K562 (cell line): Measurements from ENCODE around the gene NPHP3. TPM values are rescaled to one million over a fixed set of nuclear protein-coding genes. Genes with fewer than 3 reads are reported as not detected.

Experiments
- ATAC-seq: fragments of 200-7000 bp; cut with Tn5 transposase; 3 replicates; pipeline ENCODE4 v1.9.1; 2020; ENCODE audit warnings: moderate library complexity
- BruUV-seq: library from RNA; stranded (reverse); fragments of 400-500 nt; replicated peaks from 2 replicates; lab custom pipeline; 2021; lab: Mats Ljungman, UMichigan
- CTCF ChIA-PET: fragments of 300-600 bp; formaldehyde crosslinking; extraction: SDS; loops from one replicate; lab custom pipeline; 2021; ENCODE audit warnings: low intra/inter-chr PET ratio; lab: Yijun Ruan, JAX
- POLR2A ChIA-PET: fragments of 300-600, 350-650 bp; sonication (Branson Sonifier 250); formaldehyde crosslinking; extraction: SDS; loops from one replicate; lab custom pipeline; 2021; ENCODE audit warnings: antibody characterized with exemption, inconsistent platforms; lab: Yijun Ruan, JAX
- DNase-seq, 4 experiments: peaks; one replicate each; pipeline versions ENCODE4 v3.0.0 to v3.0.0-alpha.2; 2011 to 2018; ENCODE audit warnings: low spot score in 3 of 4, mixed read lengths in 3 of 4; ENCODE audit errors: extremely low read depth in 1 of 4
- FAIRE-seq: peaks from 2 replicates; lab custom pipeline; 2011; peaks lifted over from hg19 to GRCh38; lab: Jason Lieb, UNC
- H2AFZ ChIP-seq: 2 replicates; pipeline ENCODE4 v1.6.0; 2011; ENCODE audit warnings: low read depth, low read length, control low read depth, inconsistent platforms
- H3K27ac ChIP-seq: fragments of 200-600 bp; 3 replicates; pipeline ENCODE4 v1.8.0; 2011; ENCODE audit warnings: low read depth, mild to moderate bottlenecking, control low read depth, inconsistent platforms, low read length, moderate library complexity, mixed read lengths; ENCODE audit errors: extremely low read depth
- H3K27me3 ChIP-seq, 2 experiments: fragments of 300-600 bp in 1 of 2; 2 replicates in 1 of 2; 3 replicates in 1 of 2; pipeline versions ENCODE4 v1.6.0 to v1.8.0; 2011; ENCODE audit warnings: inconsistent platforms in 2 of 2, low read length in 2 of 2, mild to moderate bottlenecking in 1 of 2, mixed read lengths in 1 of 2, moderate library complexity in 1 of 2; ENCODE audit not compliant: control insufficient read depth in 2 of 2, insufficient read depth in 2 of 2
- H3K36me3 ChIP-seq: fragments of 300-600 bp; 3 replicates; pipeline ENCODE4 v1.8.0; 2011; ENCODE audit warnings: mild to moderate bottlenecking, low read length, inconsistent platforms; ENCODE audit not compliant: control insufficient read depth, insufficient read depth
- H3K4me1 ChIP-seq, 2 experiments: fragments of 200-600 bp in 1 of 2; replicated peaks in 1 of 2; 2 replicates in 1 of 2; 3 replicates in 1 of 2; pipeline versions ENCODE4 v1.5.1 to v1.8.0; 2011; ENCODE audit warnings: inconsistent platforms in 2 of 2, low read length in 2 of 2, mild to moderate bottlenecking in 1 of 2, mixed read lengths in 1 of 2, moderate library complexity in 1 of 2; ENCODE audit not compliant: control insufficient read depth in 2 of 2, insufficient read depth in 2 of 2
- H3K4me2 ChIP-seq: 2 replicates; pipeline ENCODE4 v1.6.1; 2011; ENCODE audit warnings: low read length, control low read depth, inconsistent platforms, mixed read lengths; ENCODE audit not compliant: insufficient read depth
- H3K4me3 ChIP-seq: fragments of 200-600 bp; sonication (generic), shearing (Covaris generic); 2 replicates; pipeline ENCODE4 v1.5.1; 2016; ENCODE audit warnings: control low read depth, inconsistent platforms
- H3K79me2 ChIP-seq: fragments of 200-600 bp; 3 replicates; pipeline ENCODE4 v1.8.0; 2011; ENCODE audit warnings: low read length, inconsistent platforms; ENCODE audit not compliant: control insufficient read depth, insufficient read depth
- H3K9ac ChIP-seq, 2 experiments: 2 replicates each; pipeline versions ENCODE4 v1.6.0 to v1.6.1; 2011; ENCODE audit warnings: low read depth in 2 of 2, low read length in 2 of 2, control low read depth in 1 of 2, inconsistent platforms in 1 of 2, mild to moderate bottlenecking in 1 of 2, mixed read lengths in 1 of 2; ENCODE audit not compliant: insufficient read depth in 1 of 2
- H3K9me1 ChIP-seq: one replicate; pipeline ENCODE4 v1.6.0; 2011; ENCODE audit warnings: inconsistent platforms, mild to moderate bottlenecking, low read length, moderate library complexity; ENCODE audit not compliant: control insufficient read depth, insufficient read depth
- H3K9me3 ChIP-seq: replicated peaks from 2 replicates; pipeline ENCODE4 v1.5.1; 2011; ENCODE audit warnings: low read depth, low read length, inconsistent platforms; ENCODE audit not compliant: control insufficient read depth, insufficient read depth
- H4K20me1 ChIP-seq: replicated peaks from 2 replicates; pipeline ENCODE4 v1.6.1; 2011; ENCODE audit warnings: low read length, inconsistent platforms, mixed read lengths; ENCODE audit not compliant: control insufficient read depth, insufficient read depth
- CBX3 ChIP-seq, 2 experiments: IDR thresholded peaks; 1 replicate in 1 of 2; 2 replicates in 1 of 2; pipeline ENCODE4 v1.6.1; 2012; ENCODE audit warnings: inconsistent platforms in 2 of 2, low read length in 2 of 2, borderline replicate concordance in 1 of 2, control low read depth in 1 of 2
- CEBPG ChIP-seq, 3 experiments: fragments of 200-800 bp in 1 of 3; sonication (Bioruptor generic) in 1 of 3; sonication (generic) in 1 of 3; formaldehyde crosslinking in 1 of 3; IDR thresholded peaks in 2 of 3; conservative IDR thresholded peaks in 1 of 3; 2 replicates each; pipeline versions ENCODE4 v1.6.1 to v1.8.0; 2016 to 2022; ENCODE audit warnings: missing compliant biosample characterization in 2 of 3, missing genetic modification characterization in 2 of 3, mild to moderate bottlenecking in 1 of 3, missing genetic modification reagents in 1 of 3
- CREBBP ChIP-seq: IDR thresholded peaks from one replicate; pipeline ENCODE4 v1.6.1; 2012; ENCODE audit warnings: low read depth, mild to moderate bottlenecking, control low read depth, inconsistent platforms, low read length
- CTCF ChIP-seq, 3 experiments: IDR thresholded peaks in 2 of 3; conservative IDR thresholded peaks in 1 of 3; 2 replicates each; pipeline ENCODE4 v1.5.1; 2011 to 2012; ENCODE audit warnings: low read length in 3 of 3, mild to moderate bottlenecking in 3 of 3, control low read depth in 2 of 3, improper control_type of control experiment in 1 of 3, inconsistent platforms in 1 of 3, low read depth in 1 of 3, mixed read lengths in 1 of 3, moderate library complexity in 1 of 3; ENCODE audit not compliant: insufficient read depth in 2 of 3
- FOXK1 ChIP-seq: sonication (generic); formaldehyde crosslinking; IDR thresholded peaks from 2 replicates; pipeline ENCODE4 v1.8.0; 2022; ENCODE audit warnings: missing genetic modification reagents, mild to moderate bottlenecking, borderline replicate concordance
- LCOR ChIP-seq: sonication (generic); formaldehyde crosslinking; IDR thresholded peaks from 2 replicates; pipeline ENCODE4 v1.8.0; 2022; ENCODE audit warnings: mild to moderate bottlenecking, missing genetic modification reagents
- NFIC ChIP-seq: fragments of 450-650 bp; IDR thresholded peaks from 2 replicates; pipeline ENCODE4 v1.6.1; 2017; ENCODE audit warnings: mild to moderate bottlenecking, inconsistent platforms
- SIX5 ChIP-seq, 2 experiments: IDR thresholded peaks; 2 replicates each; pipeline ENCODE4 v1.6.1; 2011; ENCODE audit warnings: low read length in 2 of 2, borderline replicate concordance in 1 of 2, low read depth in 1 of 2, mild to moderate bottlenecking in 1 of 2, moderate library complexity in 1 of 2; ENCODE audit not compliant: insufficient read depth in 1 of 2
- in situ Hi-C: fragments of 300-500 bp; cut with MboI; formaldehyde crosslinking; loops from 4 replicates; pipeline ENCODE4 v1.15.0; 2018; ENCODE audit warnings: inconsistent platforms, mixed read lengths
- intact Hi-C: fragments of 100-400 bp; cut with micrococcal nuclease; formaldehyde crosslinking; loops from 2 replicates; pipeline ENCODE4 v1.14.2; 2022
- polyA plus RNA-seq, 8 experiments: library from polyadenylated mRNA; depleted of rRNA in 4 of 8; stranded (reverse) in 5 of 8; unstranded in 3 of 8; fragments of >200 nt; fragmentation: Nextera tagmentation in 2 of 8; fragmentation: Illumina TruSeq in 1 of 8; extraction: Ambion mirVana in 2 of 8; extraction: Trizol in 1 of 8; gene quantifications; 2 replicates each; pipeline versions ENCODE4 v1.2.1 to v1.2.3, GENCODE V29; 2011 to 2014; ENCODE audit warnings: inconsistent platforms in 1 of 8, missing spikeins in 1 of 8
- total RNA-seq, 7 experiments: library from RNA; depleted of rRNA in 6 of 7; stranded (reverse); fragments of >200 nt in 6 of 7; fragmentation: Illumina TruSeq in 2 of 7; extraction: Trizol in 2 of 7; gene quantifications; 2 replicates each; pipeline versions ENCODE4 v1.2.1 to v1.2.3, GENCODE V29; 2011 to 2021; ENCODE audit warnings: low replicate concordance in 1 of 7

The NPHP3 gene
- total and polyA plus RNA-seq, 9 of the 15 experiments (the other 6 are each of a cell fraction or from before 2014, with no cell fraction given): 0.62 to 13.2 (median 5.8) TPM

DNA sequence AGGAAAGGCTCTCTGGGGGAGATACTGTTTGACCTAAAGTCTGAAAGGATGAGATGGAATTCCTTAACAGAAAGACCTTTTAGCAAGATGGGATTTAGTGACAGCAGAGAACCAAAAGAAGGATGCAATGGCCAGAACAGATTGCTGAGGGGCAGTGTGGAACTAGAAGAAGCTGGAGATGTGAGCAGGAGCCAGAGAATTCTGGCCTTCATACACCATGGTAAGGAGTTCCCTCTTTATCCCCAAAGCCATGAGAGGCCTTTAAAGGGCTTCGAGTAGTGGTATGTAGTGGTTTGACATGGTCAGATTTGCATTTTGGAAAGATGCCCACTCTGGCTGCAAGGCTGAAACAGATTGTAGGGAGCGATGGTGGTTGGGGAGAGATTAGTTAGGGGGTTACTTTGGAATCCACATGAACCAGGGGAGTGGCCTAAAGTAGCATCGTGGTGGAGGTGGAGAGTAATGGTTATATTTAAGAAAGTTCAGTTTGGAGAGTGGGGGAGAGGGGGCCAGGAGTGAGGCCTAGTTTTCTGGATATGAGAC, 34.0 kb upstream of the NPHP3 start (continued):
- TF ChIP-seq CBX3 (IDR thresholded peaks at IDR 0.05; ENCODE audit: borderline replicate concordance in 1 of 2, low read length in 2 of 2) (no peak), CREBBP (no peak), FOXK1 (CRISPR knock-in tag) (no peak), SIX5 (IDR thresholded peaks at IDR 0.05; ENCODE audit: borderline replicate concordance in 1 of 2, insufficient read depth in 1 of 2, low read depth in 1 of 2, low read length in 2 of 2) (no peak), CTCF (IDR thresholded peaks at IDR 0.05 in 2 of 3, conservative IDR thresholded peaks at IDR 0.05 in 1 of 3; ENCODE audit: insufficient read depth in 2 of 3, low read depth in 1 of 3, low read length in 3 of 3) (peak in 1 of 3 experiments; percentile 16; a peak in 1 of 6 replicates), NFIC (peak; percentile 53; the same call in 1 of the 2 replicates)

DNA sequence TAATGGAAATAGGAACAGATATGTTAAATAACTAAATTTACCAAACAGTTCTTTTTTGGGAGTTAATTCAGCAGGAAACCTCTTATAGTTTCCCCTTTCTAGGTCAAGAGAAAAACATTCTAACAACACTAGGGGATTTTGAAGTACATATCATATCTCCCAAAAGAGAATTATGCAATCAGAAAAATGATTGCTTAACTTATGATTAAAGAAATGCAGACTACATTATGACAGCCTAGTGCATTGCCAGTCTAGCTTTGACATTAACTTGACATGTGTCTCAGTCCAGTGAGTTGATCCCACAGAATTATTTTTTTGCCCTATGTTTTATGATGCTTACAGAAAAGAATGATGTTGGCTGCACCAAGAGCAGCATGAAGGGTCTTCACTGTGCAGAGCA, 31.7 kb upstream of the NPHP3 start:
- ATAC-seq (no peak), DNase-seq (no peak)
- Histone ChIP-seq H3K79me2 (no peaks in the 10 kb centered on the region), H3K4me1 (peaks cover 0 to 7% of the 10 kb centered on the region in 2 experiments; a peak in 3 of 5 replicates), H4K20me1 (no peaks in the 10 kb centered on the region), H3K9ac (no peak overlapping the region), H2AFZ (no peak overlapping the region)
- BruUV-seq: no TSS peak
- intact Hi-C loops: no loop called here
- POLR2A ChIA-PET: no interaction called here
- TF ChIP-seq LCOR (CRISPR knock-in tag) (no peak), CEBPG (CRISPR knock-in tag; IDR thresholded peaks at IDR 0.05) (no peak), CEBPG (tag; conservative IDR thresholded peaks at IDR 0.05 in 1 of 2, IDR thresholded peaks at IDR 0.05 in 1 of 2) (peak in 1 of 2 experiments; percentile 56; a peak in 2 of 4 replicates)
- TF ChIP-seq, all 486 proteins: peak for 1
- CTCF ChIA-PET: no interaction called here
- Histone ChIP-seq H3K36me3 (no peaks in the 10 kb centered on the region), H3K4me3 (no peak overlapping the region), H3K4me2 (no peak overlapping the region), H3K27ac (no peak overlapping the region), H3K9me3 (no peaks in the 10 kb centered on the region), H3K9me1 (no peaks in the 10 kb centered on the region), H3K27me3 (no peaks in the 10 kb centered on the region)
- in situ Hi-C loops: no loop called here
- FAIRE-seq: no peak
